Smooth muscle cell (in vitro differentiated cells): ENCODE data around the gene PTPRN2. TPM values are rescaled to one million over a fixed set of nuclear protein-coding genes. Genes with fewer than 3 reads are reported as not detected.

Experiments
- DNase-seq: peaks from one replicate; lab custom pipeline; 2025; ENCODE audit not compliant: unreplicated experiment; lab: John Stamatoyannopoulos, UW
- H2AFZ ChIP-seq: fragments of 200-600 bp; sonication (generic); 2 replicates; pipeline ENCODE4 v1.6.0; 2016; ENCODE audit warnings: antibody characterized with exemption, low read depth, mild to moderate bottlenecking
- H3F3A ChIP-seq: fragments of 200-600 bp; sonication (generic); 2 replicates; pipeline ENCODE4 v1.6.0; 2017; ENCODE audit warnings: antibody characterized with exemption, low read depth
- H3K27ac ChIP-seq: fragments of 200-600 bp; sonication (generic); 2 replicates; pipeline ENCODE4 v1.5.1; 2016; ENCODE audit warnings: low read depth, mild to moderate bottlenecking
- H3K27me3 ChIP-seq: fragments of 200-600 bp; sonication (generic); 2 replicates; pipeline ENCODE4 v1.6.1; 2016; ENCODE audit warnings: low read depth, mild to moderate bottlenecking
- H3K36me3 ChIP-seq: fragments of 200-600 bp; sonication (generic); 2 replicates; pipeline ENCODE4 v1.5.1; 2016; ENCODE audit warnings: low read depth
- H3K4me1 ChIP-seq: fragments of 200-600 bp; sonication (generic); 2 replicates; pipeline ENCODE4 v1.5.1; 2016; ENCODE audit warnings: low read depth
- H3K4me2 ChIP-seq: fragments of 200-600 bp; sonication (generic); 2 replicates; pipeline ENCODE4 v1.6.0; 2016; ENCODE audit warnings: mild to moderate bottlenecking
- H3K4me3 ChIP-seq: fragments of 200-600 bp; sonication (generic); 2 replicates; pipeline ENCODE4 v1.5.1; 2016; ENCODE audit warnings: mild to moderate bottlenecking
- H3K79me2 ChIP-seq: fragments of 200-600 bp; sonication (generic); 2 replicates; pipeline ENCODE4 v1.6.0; 2016; ENCODE audit warnings: low read depth, mild to moderate bottlenecking
- H3K9ac ChIP-seq: fragments of 200-600 bp; sonication (generic); 2 replicates; pipeline ENCODE4 v1.6.0; 2016; ENCODE audit warnings: low read depth
- H3K9me3 ChIP-seq: fragments of 200-600 bp; sonication (generic); replicated peaks from 2 replicates; pipeline ENCODE4 v1.5.1; 2016; ENCODE audit warnings: low read depth
- H4K20me1 ChIP-seq: fragments of 200-600 bp; sonication (generic); 2 replicates; pipeline ENCODE4 v1.6.0; 2016; ENCODE audit warnings: low read depth
- whole genome bisulfite sequencing: methylation state at CpG from one replicate; pipeline ENCODE4 v1.1.7; 2016; ENCODE audit warnings: low lambda C conversion rate; 5-methylcytosine and 5-hydroxymethylcytosine counted together
- polyA plus RNA-seq: library from polyadenylated mRNA; unstranded; fragments of >200 nt; fragmentation: Nextera tagmentation; extraction: Ambion mirVana; gene quantifications from 2 replicates; pipeline ENCODE4 v1.2.1, GENCODE V29; 2016
- total RNA-seq: library from RNA; depleted of rRNA; stranded (reverse); fragments of >200 nt; gene quantifications from 2 replicates; pipeline ENCODE4 v1.2.3, GENCODE V29; 2014
- TF ChIP-seq, protein P1 (sequence below): fragments of 200-600 bp; sonication (generic); IDR thresholded peaks from 2 replicates; pipeline ENCODE4 v1.5.1; 2017; ENCODE audit warnings: borderline replicate concordance, mild to moderate bottlenecking, antibody characterized with exemption; ENCODE audit not compliant: insufficient read depth, poor library complexity, severe bottlenecking

Gene PTPRN2
- total and polyA plus RNA-seq, 2 experiments from 2014 or later, result 0.09 to 0.87 TPM

DNA sequence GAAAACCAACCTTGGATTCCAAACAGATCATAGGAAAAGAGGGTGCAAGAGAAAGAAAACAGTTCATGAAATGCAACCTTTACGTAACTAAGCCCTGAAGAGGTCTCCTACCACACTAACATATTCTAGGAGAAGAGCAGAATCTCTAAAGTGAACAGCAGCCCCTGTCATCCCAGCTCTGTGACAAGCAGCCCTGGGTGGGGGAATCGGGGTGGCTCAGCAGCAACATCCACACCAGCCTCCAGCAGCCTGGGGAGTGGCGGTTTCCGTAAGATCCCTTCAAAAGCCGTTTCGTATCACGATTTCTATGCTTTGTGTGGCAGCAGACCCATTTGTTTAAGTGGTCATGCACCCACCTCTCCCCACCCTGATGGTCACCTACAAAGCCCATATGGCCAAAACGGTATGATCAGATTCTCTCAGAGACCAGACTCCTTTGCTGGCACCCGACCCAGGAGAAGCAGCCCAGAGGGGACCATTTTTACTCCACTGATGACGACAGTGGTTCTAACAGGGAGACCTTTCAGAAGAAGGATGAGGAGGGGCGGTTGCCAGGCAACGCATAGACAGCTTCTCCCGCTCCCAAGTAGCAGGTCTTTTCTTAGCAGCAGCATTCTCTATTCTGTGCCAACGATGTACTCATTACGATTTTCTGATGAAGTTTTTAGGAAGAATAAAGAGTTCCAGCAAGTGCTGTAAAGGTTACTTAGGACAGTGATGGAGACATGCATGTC lies 950.2 kb downstream of the PTPRN2 start:
- Histone ChIP-seq H3K9me3 (no peaks in the 10 kb centered on the region), H4K20me1 (no peaks in the 10 kb centered on the region), H3K36me3 (no peaks in the 10 kb centered on the region), H3K4me2 (no peak overlapping the region), H3K27me3 (peaks cover 19% of the 10 kb centered on the region), H2AFZ (no peak overlapping the region), H3K27ac (no peak overlapping the region), H3F3A (no peaks in the 10 kb centered on the region), H3K4me3 (no peak overlapping the region), H3K4me1 (no peaks in the 10 kb centered on the region), H3K9ac (no peak overlapping the region), H3K79me2 (no peaks in the 10 kb centered on the region)
- WGBS, result 85% methylated on average over 15 of the region's 15 CpGs
- TF ChIP-seq, protein P1, sequence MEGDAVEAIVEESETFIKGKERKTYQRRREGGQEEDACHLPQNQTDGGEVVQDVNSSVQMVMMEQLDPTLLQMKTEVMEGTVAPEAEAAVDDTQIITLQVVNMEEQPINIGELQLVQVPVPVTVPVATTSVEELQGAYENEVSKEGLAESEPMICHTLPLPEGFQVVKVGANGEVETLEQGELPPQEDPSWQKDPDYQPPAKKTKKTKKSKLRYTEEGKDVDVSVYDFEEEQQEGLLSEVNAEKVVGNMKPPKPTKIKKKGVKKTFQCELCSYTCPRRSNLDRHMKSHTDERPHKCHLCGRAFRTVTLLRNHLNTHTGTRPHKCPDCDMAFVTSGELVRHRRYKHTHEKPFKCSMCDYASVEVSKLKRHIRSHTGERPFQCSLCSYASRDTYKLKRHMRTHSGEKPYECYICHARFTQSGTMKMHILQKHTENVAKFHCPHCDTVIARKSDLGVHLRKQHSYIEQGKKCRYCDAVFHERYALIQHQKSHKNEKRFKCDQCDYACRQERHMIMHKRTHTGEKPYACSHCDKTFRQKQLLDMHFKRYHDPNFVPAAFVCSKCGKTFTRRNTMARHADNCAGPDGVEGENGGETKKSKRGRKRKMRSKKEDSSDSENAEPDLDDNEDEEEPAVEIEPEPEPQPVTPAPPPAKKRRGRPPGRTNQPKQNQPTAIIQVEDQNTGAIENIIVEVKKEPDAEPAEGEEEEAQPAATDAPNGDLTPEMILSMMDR, result no peak
- no peak for DNase-seq

DNA sequence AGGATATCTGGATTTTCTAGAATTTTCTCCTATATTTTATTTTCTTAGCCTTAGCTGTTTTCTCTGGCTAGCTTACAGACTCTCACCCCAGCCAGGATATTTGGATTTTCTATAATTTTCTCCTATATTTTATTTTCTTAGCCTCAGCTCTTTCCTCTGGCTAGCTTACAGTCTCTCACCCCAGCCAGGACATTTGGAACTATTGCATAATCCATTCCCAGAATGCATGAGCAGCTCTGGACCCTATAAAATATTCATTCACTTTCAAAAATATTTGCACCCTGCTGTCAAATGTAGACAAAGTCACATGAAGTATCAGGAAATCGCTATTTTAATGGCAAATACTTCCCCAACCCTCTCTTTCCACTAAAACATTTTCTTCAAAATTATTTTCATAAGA lies 952.0 kb downstream of the PTPRN2 start:
- Histone ChIP-seq H2AFZ (no peak overlapping the region), H3K27me3 (peaks cover 19% of the 10 kb centered on the region), H3K79me2 (no peaks in the 10 kb centered on the region), H3K36me3 (no peaks in the 10 kb centered on the region), H4K20me1 (no peaks in the 10 kb centered on the region), H3F3A (no peaks in the 10 kb centered on the region), H3K9ac (no peak overlapping the region), H3K4me1 (no peaks in the 10 kb centered on the region), H3K4me3 (no peak overlapping the region), H3K4me2 (no peak overlapping the region), H3K9me3 (no peaks in the 10 kb centered on the region), H3K27ac (no peak overlapping the region)
- 73% methylated on average over 1 of the region's 1 CpG for WGBS
- no peak for DNase-seq
- TF ChIP-seq, protein P1, result no peak

DNA sequence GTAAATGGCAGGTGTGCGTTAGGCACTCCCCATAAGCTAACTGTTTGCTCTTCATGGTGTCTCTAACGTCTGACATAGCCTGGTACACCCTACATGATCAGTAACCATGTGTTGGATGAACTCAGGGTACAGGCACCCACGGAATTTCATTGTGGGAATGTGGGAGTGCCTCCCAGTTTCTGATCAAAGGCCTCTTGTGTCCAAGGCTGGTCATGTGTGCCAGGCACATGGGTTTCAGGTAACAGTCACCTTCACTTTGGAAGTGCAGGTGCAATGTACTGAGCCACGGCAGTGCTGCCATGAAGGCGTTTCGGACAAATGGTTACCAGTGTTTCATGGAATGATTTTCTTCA lies 952.5 kb downstream of the PTPRN2 start:
- TF ChIP-seq, protein P1, result no peak

More for the DNA sequence above, 952.5 kb downstream of the PTPRN2 start:
- H3K36me3 ChIP-seq, result no peaks in the 10 kb centered on the region
- H3K4me2 ChIP-seq, result no peak overlapping the region
- no peaks in the 10 kb centered on the region for H3F3A ChIP-seq
- H4K20me1 ChIP-seq, result no peaks in the 10 kb centered on the region
- no peak overlapping the region for H2AFZ ChIP-seq
- no peak overlapping the region for H3K4me3 ChIP-seq
- H3K27me3 ChIP-seq, result peaks cover 25% of the 10 kb centered on the region
- DNase-seq, result no peak
- H3K79me2 ChIP-seq, result no peaks in the 10 kb centered on the region
- H3K4me1 ChIP-seq, result no peaks in the 10 kb centered on the region
- H3K9ac ChIP-seq, result no peak overlapping the region
- no peaks in the 10 kb centered on the region for H3K9me3 ChIP-seq
- no peak overlapping the region for H3K27ac ChIP-seq
- WGBS, result 94% methylated on average over 6 of the region's 6 CpGs
